SK-N-SH (cell line): Measurements from ENCODE around the gene FRAS1. TPM values are rescaled to one million over a fixed set of nuclear protein-coding genes. Genes with fewer than 3 reads are reported as not detected.

Experiments used
- CTCF ChIA-PET: fragments of 300-600, 350-600 bp; formaldehyde crosslinking; extraction: SDS; loops from one replicate; lab custom pipeline; 2021; lab: Yijun Ruan, JAX
- POLR2A ChIA-PET: fragments of 350-600 bp; sonication (Branson Sonifier 250); formaldehyde crosslinking; extraction: SDS; loops from one replicate; lab custom pipeline; 2020; ENCODE audit warnings: antibody characterized with exemption, inconsistent platforms; lab: Yijun Ruan, JAX
- DNase-seq: peaks from one replicate; pipeline ENCODE4 v3.0.0; 2012
- H2AFZ ChIP-seq: fragments of 200-600 bp; sonication (generic); 2 replicates; pipeline ENCODE4 v1.8.1; 2016; ENCODE audit warnings: antibody characterized with exemption, mild to moderate bottlenecking, low read depth
- H3F3A ChIP-seq: fragments of 200-600 bp; sonication (generic); replicated peaks from 2 replicates; pipeline ENCODE3; 2016; ENCODE audit warnings: antibody characterized with exemption, mild to moderate bottlenecking; ENCODE audit not compliant: insufficient read depth
- H3K27ac ChIP-seq, 2 experiments: fragments of 200-500 bp in 1 of 2; fragments of 200-600 bp in 1 of 2; sonication (Bioruptor generic) in 1 of 2; sonication (generic), shearing (Covaris generic) in 1 of 2; 2 replicates each; pipeline versions ENCODE4 v1.5.1 to v1.6.1; 2014 to 2016; ENCODE audit warnings: low read depth in 2 of 2, inconsistent platforms in 1 of 2, low read length in 1 of 2, mild to moderate bottlenecking in 1 of 2, mixed read lengths in 1 of 2
- H3K27me3 ChIP-seq: fragments of 200-600 bp; sonication (generic), shearing (Covaris generic); 2 replicates; pipeline ENCODE4 v1.6.1; 2016; ENCODE audit warnings: mixed run types; ENCODE audit not compliant: insufficient read depth
- H3K36me3 ChIP-seq, 2 experiments: fragments of 200-500 bp in 1 of 2; fragments of 200-600 bp in 1 of 2; sonication (Bioruptor generic) in 1 of 2; sonication (generic) in 1 of 2; replicated peaks in 1 of 2; 2 replicates each; pipeline versions ENCODE3 to v1.5.1; 2014 to 2016; ENCODE audit warnings: low read length in 1 of 2, mild to moderate bottlenecking in 1 of 2; ENCODE audit not compliant: insufficient read depth in 2 of 2, control insufficient read depth in 1 of 2
- H3K4me1 ChIP-seq, 2 experiments: fragments of 200-500 bp in 1 of 2; fragments of 200-600 bp in 1 of 2; sonication (Bioruptor generic) in 1 of 2; sonication (generic), shearing (Covaris generic) in 1 of 2; 2 replicates each; pipeline versions ENCODE4 v1.5.1 to v1.6.1; 2014 to 2016; ENCODE audit warnings: low read depth in 1 of 2, low read length in 1 of 2, mixed run types in 1 of 2; ENCODE audit not compliant: insufficient read depth in 2 of 2, control insufficient read depth in 1 of 2
- H3K4me2 ChIP-seq: fragments of 200-600 bp; sonication (generic), shearing (Covaris generic); 2 replicates; pipeline ENCODE4 v1.6.1; 2017; ENCODE audit warnings: mixed run types
- H3K4me3 ChIP-seq, 2 experiments: fragments of 200-500 bp in 1 of 2; fragments of 200-600 bp in 1 of 2; sonication (Bioruptor generic) in 1 of 2; sonication (generic), shearing (Covaris generic) in 1 of 2; 2 replicates each; pipeline versions ENCODE4 v1.5.1 to v1.8.1; 2014 to 2016; ENCODE audit warnings: low read depth in 2 of 2, inconsistent platforms in 1 of 2, low read length in 1 of 2, mild to moderate bottlenecking in 1 of 2, mixed read lengths in 1 of 2, moderate library complexity in 1 of 2
- H3K79me2 ChIP-seq: fragments of 200-600 bp; sonication (generic); 2 replicates; pipeline ENCODE4 v1.8.1; 2017; ENCODE audit warnings: mild to moderate bottlenecking; ENCODE audit not compliant: insufficient read depth
- H3K9ac ChIP-seq: fragments of 200-600 bp; sonication (generic); 2 replicates; pipeline ENCODE4 v1.6.1; 2017; ENCODE audit warnings: mixed run types
- H3K9me2 ChIP-seq: fragments of 200-600 bp; sonication (generic); 2 replicates; pipeline ENCODE4 v1.6.1; 2017; ENCODE audit warnings: mixed run types
- H3K9me3 ChIP-seq: fragments of 200-600 bp; sonication (generic); 2 replicates; pipeline ENCODE4 v1.6.1; 2017; ENCODE audit warnings: mixed run types, mild to moderate bottlenecking, moderate library complexity
- H4K20me1 ChIP-seq: fragments of 200-600 bp; sonication (generic); 2 replicates; pipeline ENCODE4 v1.6.1; 2017; ENCODE audit warnings: mild to moderate bottlenecking, mixed run types; ENCODE audit not compliant: insufficient read depth
- CHD2 ChIP-seq: fragments of 150-350 bp; IDR thresholded peaks from 2 replicates; pipeline ENCODE4 v1.6.1; 2018; ENCODE audit warnings: low read length; ENCODE audit not compliant: partially characterized antibody
- ELF1 ChIP-seq: IDR thresholded peaks from 2 replicates; pipeline ENCODE4 v1.4.0; 2012
- EP300 ChIP-seq, 2 experiments: IDR thresholded peaks; 2 replicates each; pipeline versions ENCODE4 v1.4.0 to v1.6.1; 2012; ENCODE audit warnings: borderline replicate concordance in 1 of 2, low read depth in 1 of 2, low read length in 1 of 2
- EZH2phosphoT487 ChIP-seq: fragments of 200-600 bp; sonication (generic); IDR thresholded peaks from 2 replicates; pipeline ENCODE4 v1.6.1; 2017; ENCODE audit warnings: low read depth, mixed run types, mild to moderate bottlenecking, antibody characterized with exemption, moderate library complexity, borderline replicate concordance
- FOXJ3 ChIP-seq: sonication (generic); formaldehyde crosslinking; IDR thresholded peaks from 2 replicates; pipeline ENCODE4 v1.5.1; 2020; ENCODE audit warnings: mild to moderate bottlenecking, missing genetic modification reagents
- JUND ChIP-seq: IDR thresholded peaks from 2 replicates; pipeline ENCODE4 v1.4.0; 2012
- MXI1 ChIP-seq: IDR thresholded peaks from 2 replicates; pipeline ENCODE4 v1.6.1; 2012; ENCODE audit warnings: mild to moderate bottlenecking, low read depth, low read length, improper control_type of control experiment
- NRF1 ChIP-seq: IDR thresholded peaks from 2 replicates; pipeline ENCODE4 v1.6.1; 2012; ENCODE audit warnings: low read depth, mild to moderate bottlenecking, low read length
- PBX3 ChIP-seq: IDR thresholded peaks from 2 replicates; pipeline ENCODE4; 2012
- POLR2AphosphoS5 ChIP-seq: IDR thresholded peaks from 2 replicates; pipeline ENCODE4 v1.6.1; 2012; ENCODE audit warnings: low read depth, low read length
- RAD21 ChIP-seq: IDR thresholded peaks from 2 replicates; pipeline ENCODE4 v1.6.1; 2012; ENCODE audit warnings: mild to moderate bottlenecking, low read length
- RCOR1 ChIP-seq: fragments of 150-350 bp; IDR thresholded peaks from 2 replicates; pipeline ENCODE4 v1.6.1; 2017; ENCODE audit warnings: antibody characterized with exemption, low read length
- RFX5 ChIP-seq: IDR thresholded peaks from 2 replicates; pipeline ENCODE4 v1.6.1; 2012; ENCODE audit warnings: mild to moderate bottlenecking, improper control_type of control experiment, low read length
- SIN3A ChIP-seq: IDR thresholded peaks from 2 replicates; pipeline ENCODE4 v1.6.1; 2012; ENCODE audit warnings: low read depth, mild to moderate bottlenecking, low read length, moderate library complexity, borderline replicate concordance
- TAF1 ChIP-seq: IDR thresholded peaks from 2 replicates; pipeline ENCODE4 v1.6.1; 2012; ENCODE audit warnings: low read depth, mild to moderate bottlenecking, low read length, moderate library complexity, borderline replicate concordance
- TCF12 ChIP-seq: IDR thresholded peaks from 2 replicates; pipeline ENCODE4 v1.4.0; 2012
- TEAD4 ChIP-seq: IDR thresholded peaks from 2 replicates; pipeline ENCODE4 v1.4.0; 2012; ENCODE audit warnings: mild to moderate bottlenecking, borderline replicate concordance; ENCODE audit not compliant: insufficient read depth
- USF1 ChIP-seq: IDR thresholded peaks from 2 replicates; pipeline ENCODE4 v1.4.0; 2012; ENCODE audit warnings: low read depth, borderline replicate concordance
- USF2 ChIP-seq: fragments of 150-350 bp; IDR thresholded peaks from 2 replicates; pipeline ENCODE4 v1.6.1; 2017; ENCODE audit warnings: antibody characterized with exemption, low read length, low read depth, borderline replicate concordance
- ZBTB33 ChIP-seq: IDR thresholded peaks from 2 replicates; pipeline ENCODE4 v1.4.0; 2012; ENCODE audit warnings: low read depth, borderline replicate concordance
- WGBS: methylation state at CpG from one replicate; pipeline ENCODE4 v1.1.6; 2017; ENCODE audit warnings: low lambda C conversion rate; 5-methylcytosine and 5-hydroxymethylcytosine counted together
- polyA plus RNA-seq, 3 experiments: library from polyadenylated mRNA; depleted of rRNA; stranded (reverse); fragments of >200 nt; gene quantifications; 2 replicates each; pipeline ENCODE4 v1.2.3, GENCODE V29; 2012

Gene FRAS1
- polyA plus RNA-seq, 1 of the 3 experiments (the other 2 are of a cell fraction) = 8.3 TPM

- Histone ChIP-seq H3K27me3 (no peaks in the 10 kb centered on the region), H3K4me3 (no peak overlapping the region), H2AFZ (no peak overlapping the region), H4K20me1 (no peaks in the 10 kb centered on the region), H3K4me1 (peaks cover 0 to 4% of the 10 kb centered on the region in 2 experiments; a peak in 1 of 4 replicates), H3K9me2 (no peaks in the 10 kb centered on the region), H3K79me2 (no peaks in the 10 kb centered on the region), H3K4me2 (no peak overlapping the region), H3K9ac (no peak overlapping the region), H3F3A (no peaks in the 10 kb centered on the region), H3K36me3 (peaks cover 20 to 35% of the 10 kb centered on the region in 2 experiments), H3K9me3 (no peaks in the 10 kb centered on the region), H3K27ac (no peak overlapping the region)
- 71% methylated on average over 3 of the region's 3 CpGs for WGBS
- ChIA-PET CTCF (interaction anchor here (0.9 to 1.7 kb wide), 3 partner anchors 398 to 498 kb away, joined by 3 to 4 read pairs (median 3); no protein-coding TSS in a partner anchor), POLR2A (no interaction called here)
- no peak for TF ChIP-seq EZH2phosphoT487
- no peak for TF ChIP-seq SIN3A
- no peak for TF ChIP-seq ELF1
- no peak for TF ChIP-seq ZBTB33
- no peak for TF ChIP-seq RFX5
- no peak for TF ChIP-seq TCF12
- TF ChIP-seq TEAD4 = no peak
- no peak for TF ChIP-seq USF1
- TF ChIP-seq USF2 = no peak
- no peak for TF ChIP-seq JUND
- TF ChIP-seq POLR2AphosphoS5 = no peak
- TF ChIP-seq TAF1 = no peak
- TF ChIP-seq RCOR1 = no peak
- TF ChIP-seq MXI1 = no peak
- no peak for DNase-seq
Measured at GRCh38 chr4:78457751-78458150, 400.6 kb downstream of the FRAS1 start.

- no peaks in the 10 kb centered on the region for H3K79me2 ChIP-seq
- H3K27ac ChIP-seq = no peak overlapping the region
- H3K9me3 ChIP-seq = no peaks in the 10 kb centered on the region
- no peak overlapping the region for H2AFZ ChIP-seq
- no peak overlapping the region for H3K9ac ChIP-seq
- H4K20me1 ChIP-seq = no peaks in the 10 kb centered on the region
- peaks cover 19 to 43% of the 10 kb centered on the region in 2 experiments for H3K36me3 ChIP-seq
- H3K4me3 ChIP-seq = no peak overlapping the region
- H3K4me2 ChIP-seq = no peak overlapping the region
- POLR2A ChIA-PET = no interaction called here
- H3F3A ChIP-seq = no peaks in the 10 kb centered on the region
- CTCF ChIA-PET = no interaction called here
- DNase-seq = no peak
- H3K9me2 ChIP-seq = no peaks in the 10 kb centered on the region
- H3K4me1 ChIP-seq = peaks cover 0 to 2% of the 10 kb centered on the region in 2 experiments; a peak in 1 of 4 replicates
- no peaks in the 10 kb centered on the region for H3K27me3 ChIP-seq
- TF ChIP-seq POLR2AphosphoS5 (no peak), EZH2phosphoT487 (no peak), TCF12 (no peak), RCOR1 (no peak), FOXJ3 (CRISPR knock-in tag) (no peak), PBX3 (no peak), RAD21 (no peak), EP300 (IDR thresholded peaks at IDR 0.05; ENCODE audit: borderline replicate concordance in 1 of 2, low read depth in 1 of 2, low read length in 1 of 2) (no peak), USF1 (no peak), CHD2 (no peak), ZBTB33 (no peak), TEAD4 (no peak), NRF1 (no peak)
Measured at GRCh38 chr4:78459327-78459726, 402.2 kb downstream of the FRAS1 start.
